ENCODE measurements around the gene KLK11. TPM values are rescaled to one million over a fixed set of nuclear protein-coding genes. Genes with fewer than 3 reads are reported as not detected.

The KLK11 gene
- total RNA-seq, 1 donor from 2014 or later, result not detected

DNA sequence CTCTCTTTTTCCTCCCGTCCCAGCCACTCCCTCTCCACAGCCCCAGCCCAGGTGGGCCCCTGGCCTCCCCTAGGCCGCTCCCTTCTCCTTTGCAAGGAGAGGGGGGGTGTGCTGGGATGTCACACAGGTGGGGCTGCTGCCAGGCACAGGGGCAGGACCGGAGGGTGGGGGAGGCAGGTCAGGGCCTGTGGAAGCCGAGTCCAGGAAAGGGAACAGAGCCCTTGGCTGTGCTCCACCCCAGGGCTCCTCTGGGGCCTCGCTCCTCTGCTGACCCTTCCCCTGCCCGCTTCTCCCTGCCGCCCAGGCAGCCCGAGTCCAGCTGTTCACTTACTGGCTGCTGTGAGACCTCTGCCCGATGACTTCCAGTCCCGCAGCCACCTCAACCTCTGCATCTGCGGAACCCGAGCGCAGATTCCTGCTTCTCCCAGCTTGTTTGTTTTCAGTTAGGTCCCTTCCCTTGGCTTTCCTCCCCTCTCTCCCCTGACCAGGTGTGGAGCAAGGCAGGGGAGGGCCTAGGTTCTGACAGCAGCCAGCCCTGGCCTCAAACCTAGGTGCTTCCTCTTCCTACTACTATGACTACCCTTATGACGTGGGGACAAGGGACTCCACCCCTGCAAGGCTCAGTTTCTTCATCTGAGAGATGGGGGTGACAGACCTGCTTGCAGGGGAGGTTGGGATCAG, 850 bp upstream of the KLK11 start:
- no peak overlapping the region for H3K27ac ChIP-seq
- H3K79me2 ChIP-seq (ENCODE audit: low read depth), result no peaks in the 10 kb centered on the region
- no peaks in the 10 kb centered on the region for H3K27me3 ChIP-seq
- no peaks in the 10 kb centered on the region for H4K20me1 ChIP-seq (ENCODE audit: low read depth)
- no peak overlapping the region for H3K4me3 Mint-ChIP-seq
- DNase-seq (ENCODE audit: low spot score), result no peak
- no peak overlapping the region for H2AFZ ChIP-seq (replicated peaks)
- no peaks in the 10 kb centered on the region for H3K36me3 ChIP-seq
- H3K9ac ChIP-seq, result no peak overlapping the region
- H3K36me3 Mint-ChIP-seq, result no peaks in the 10 kb centered on the region
- no peak overlapping the region for H3K4me3 ChIP-seq
- peaks cover 3% of the 10 kb centered on the region for H3K4me1 Mint-ChIP-seq
- TF ChIP-seq, protein P1, sequence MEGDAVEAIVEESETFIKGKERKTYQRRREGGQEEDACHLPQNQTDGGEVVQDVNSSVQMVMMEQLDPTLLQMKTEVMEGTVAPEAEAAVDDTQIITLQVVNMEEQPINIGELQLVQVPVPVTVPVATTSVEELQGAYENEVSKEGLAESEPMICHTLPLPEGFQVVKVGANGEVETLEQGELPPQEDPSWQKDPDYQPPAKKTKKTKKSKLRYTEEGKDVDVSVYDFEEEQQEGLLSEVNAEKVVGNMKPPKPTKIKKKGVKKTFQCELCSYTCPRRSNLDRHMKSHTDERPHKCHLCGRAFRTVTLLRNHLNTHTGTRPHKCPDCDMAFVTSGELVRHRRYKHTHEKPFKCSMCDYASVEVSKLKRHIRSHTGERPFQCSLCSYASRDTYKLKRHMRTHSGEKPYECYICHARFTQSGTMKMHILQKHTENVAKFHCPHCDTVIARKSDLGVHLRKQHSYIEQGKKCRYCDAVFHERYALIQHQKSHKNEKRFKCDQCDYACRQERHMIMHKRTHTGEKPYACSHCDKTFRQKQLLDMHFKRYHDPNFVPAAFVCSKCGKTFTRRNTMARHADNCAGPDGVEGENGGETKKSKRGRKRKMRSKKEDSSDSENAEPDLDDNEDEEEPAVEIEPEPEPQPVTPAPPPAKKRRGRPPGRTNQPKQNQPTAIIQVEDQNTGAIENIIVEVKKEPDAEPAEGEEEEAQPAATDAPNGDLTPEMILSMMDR (IDR thresholded peaks at IDR 0.05), result no peak
- TF ChIP-seq EZH2 (IDR thresholded peaks at IDR 0.05) (no peak), EZH2phosphoT487 (IDR thresholded peaks at IDR 0.05) (no peak)
- H3K9me3 ChIP-seq (ENCODE audit: low read depth), result no peaks in the 10 kb centered on the region
- peaks cover 22% of the 10 kb centered on the region for H3K4me1 ChIP-seq
- H3K27me3 Mint-ChIP-seq (ENCODE audit: insufficient read depth, low read depth), result peaks cover 21% of the 10 kb centered on the region
- peaks cover 3% of the 10 kb centered on the region for H3K9me3 Mint-ChIP-seq
- no peaks in the 10 kb centered on the region for H3F3A ChIP-seq (ENCODE audit: low read depth)
- H3K27ac Mint-ChIP-seq, result no peak overlapping the region
- no peak overlapping the region for H3K4me2 ChIP-seq

DNA sequence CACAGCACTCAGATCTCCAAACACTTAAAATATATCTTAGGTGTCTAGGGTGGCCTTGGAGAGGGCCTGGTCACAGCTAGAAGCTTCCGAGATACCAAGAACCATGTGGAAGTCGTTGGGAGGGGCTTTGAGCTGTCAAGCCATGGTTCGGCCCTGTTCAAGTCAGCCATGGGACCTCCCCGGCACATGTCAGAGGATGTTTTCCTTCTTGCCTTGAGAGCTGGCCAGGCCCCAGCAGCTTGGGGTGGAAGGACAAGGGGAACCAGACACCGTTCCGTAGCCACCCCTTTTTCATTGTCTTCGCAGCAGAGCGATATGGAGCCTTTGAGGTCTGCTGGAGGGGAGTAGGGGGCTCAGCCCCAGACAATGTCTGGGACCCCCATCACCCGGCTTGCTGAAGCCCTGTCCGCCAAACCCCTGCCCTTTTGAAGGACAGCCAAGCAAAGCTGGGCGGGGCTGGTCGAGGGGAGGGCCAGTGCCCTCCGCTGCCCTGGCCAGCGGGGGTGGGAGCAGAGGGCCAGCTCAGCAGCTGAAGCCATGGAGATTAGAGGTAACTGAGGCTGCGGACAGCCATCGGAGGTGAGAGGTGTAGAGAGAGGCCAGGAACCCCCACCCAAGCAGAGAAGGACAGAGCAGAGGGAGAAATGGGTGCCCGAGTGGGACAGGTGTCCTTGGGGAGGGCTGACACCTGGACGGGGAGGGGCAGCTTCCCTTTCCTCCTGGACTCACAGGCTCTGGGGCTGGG, 435 bp downstream of the KLK11 start:
- no peak overlapping the region for H3K4me3 Mint-ChIP-seq
- DNase-seq (ENCODE audit: low spot score), result no peak
- H3K4me1 Mint-ChIP-seq, result peaks cover 3% of the 10 kb centered on the region
- Histone ChIP-seq H3K4me2 (no peak overlapping the region), H3K4me1 (peaks cover 25% of the 10 kb centered on the region), H3K27me3 (no peaks in the 10 kb centered on the region), H3K4me3 (no peak overlapping the region), H3K9ac (no peak overlapping the region), H3K27ac (no peak overlapping the region), H3F3A (ENCODE audit: low read depth) (no peaks in the 10 kb centered on the region), H3K9me3 (ENCODE audit: low read depth) (no peaks in the 10 kb centered on the region), H3K36me3 (no peaks in the 10 kb centered on the region), H2AFZ (replicated peaks) (no peak overlapping the region), H3K79me2 (ENCODE audit: low read depth) (no peaks in the 10 kb centered on the region), H4K20me1 (ENCODE audit: low read depth) (no peaks in the 10 kb centered on the region)
- TF ChIP-seq EZH2phosphoT487 (IDR thresholded peaks at IDR 0.05), result no peak
- TF ChIP-seq, protein P1 (IDR thresholded peaks at IDR 0.05), result no peak
- TF ChIP-seq EZH2 (IDR thresholded peaks at IDR 0.05), result no peak
- no peak overlapping the region for H3K27ac Mint-ChIP-seq
- H3K36me3 Mint-ChIP-seq, result no peaks in the 10 kb centered on the region
- H3K9me3 Mint-ChIP-seq, result peaks cover 3% of the 10 kb centered on the region
- peaks cover 23% of the 10 kb centered on the region for H3K27me3 Mint-ChIP-seq (ENCODE audit: insufficient read depth, low read depth)

DNA sequence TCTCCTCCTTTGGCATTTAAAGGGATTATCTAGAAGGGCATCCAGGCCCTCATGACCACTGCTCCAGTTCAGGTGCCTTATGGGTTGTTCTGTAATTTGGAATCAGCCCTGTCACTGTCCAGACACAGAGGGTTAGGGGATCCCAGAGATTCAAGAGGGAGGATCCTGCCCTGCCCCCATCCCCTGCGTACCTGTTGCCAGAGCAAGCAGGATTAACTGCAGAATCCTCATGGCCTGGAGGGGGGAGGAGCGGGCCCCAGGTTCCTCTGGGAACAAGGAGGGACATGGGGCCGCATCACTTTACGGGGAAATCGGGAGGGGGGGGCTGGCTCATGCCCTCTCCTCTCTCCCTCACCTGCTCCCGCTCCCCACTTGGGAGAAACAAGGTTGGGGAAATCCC, 1.0 kb downstream of the KLK11 start:
- Histone ChIP-seq H3K4me3 (no peak overlapping the region), H2AFZ (replicated peaks) (no peak overlapping the region), H3K4me1 (peaks cover 25% of the 10 kb centered on the region), H3K36me3 (no peaks in the 10 kb centered on the region), H3K4me2 (no peak overlapping the region), H3F3A (ENCODE audit: low read depth) (peaks cover 4% of the 10 kb centered on the region), H3K79me2 (ENCODE audit: low read depth) (no peaks in the 10 kb centered on the region), H3K27ac (no peak overlapping the region), H4K20me1 (ENCODE audit: low read depth) (no peaks in the 10 kb centered on the region), H3K9me3 (ENCODE audit: low read depth) (no peaks in the 10 kb centered on the region), H3K9ac (no peak overlapping the region), H3K27me3 (peaks cover 5% of the 10 kb centered on the region)
- peaks cover 3% of the 10 kb centered on the region for H3K9me3 Mint-ChIP-seq
- no peak for TF ChIP-seq EZH2phosphoT487 (IDR thresholded peaks at IDR 0.05)
- TF ChIP-seq, protein P1 (IDR thresholded peaks at IDR 0.05), result no peak
- TF ChIP-seq EZH2 (IDR thresholded peaks at IDR 0.05), result no peak
- H3K4me3 Mint-ChIP-seq, result no peak overlapping the region
- no peak for DNase-seq (ENCODE audit: low spot score)
- no peaks in the 10 kb centered on the region for H3K36me3 Mint-ChIP-seq
- H3K27ac Mint-ChIP-seq, result no peak overlapping the region
- peaks cover 3% of the 10 kb centered on the region for H3K4me1 Mint-ChIP-seq
- H3K27me3 Mint-ChIP-seq (ENCODE audit: insufficient read depth, low read depth), result peaks cover 20% of the 10 kb centered on the region
